Gastroesophageal sphincter (tissue), 3 donors: Measurements from ENCODE around the gene TANK.

Experiments used
- CTCF ChIP-seq, 4 experiments: fragments of 200-600 bp in 2 of 4; fragments of 450-650 bp in 2 of 4; sonication (generic) in 1 of 4; IDR thresholded peaks; one replicate each; pipeline ENCODE4 v1.5.1; 2017 to 2019; ENCODE audit warnings: antibody characterized with exemption in 4 of 4, mild to moderate bottlenecking in 2 of 4, moderate library complexity in 2 of 4
- EP300 ChIP-seq: sonication (generic); formaldehyde crosslinking; IDR thresholded peaks from one replicate; pipeline ENCODE4 v1.6.1; 2017; ENCODE audit warnings: antibody characterized with exemption, mild to moderate bottlenecking
- POLR2A ChIP-seq, 2 donors: fragments of 450-650 bp; IDR thresholded peaks; one replicate each; pipeline ENCODE4 v1.6.1; 2017; ENCODE audit warnings: antibody characterized with exemption in 2 of 2, mild to moderate bottlenecking in 2 of 2, moderate library complexity in 1 of 2
- POLR2AphosphoS5 ChIP-seq: sonication (generic); formaldehyde crosslinking; IDR thresholded peaks from one replicate; pipeline ENCODE4 v1.6.1; 2017; ENCODE audit warnings: antibody characterized with exemption

- no peak for TF ChIP-seq POLR2AphosphoS5
- peak; percentile 21 to 52 (median 26) for TF ChIP-seq CTCF (IDR thresholded peaks at IDR 0.05)
- TF ChIP-seq POLR2A (IDR thresholded peaks at IDR 0.05): no peak
- no peak for TF ChIP-seq EP300
These were observed 90.7 kb downstream of the TANK start for GRCh38 chr2:161250864-161251436.
